HG03460 (cell line): ENCODE data around the gene ATF1.
"Not testable (repeated sequence)": the region's sequence is repeated elsewhere in the genome, so short reads cannot be mapped to it uniquely, and the experiment has no call there.

ENCODE experiments used
- ATAC-seq: cut with Tn5 transposase; IDR thresholded peaks from one replicate; pipeline ENCODE4 v1.9.1; 2021; ENCODE audit not compliant: unreplicated experiment

Gene ATF1

GRCh38 chr12:50790081-50790480, 26.2 kb downstream of the ATF1 start:
- ATAC-seq, result no peak

- no peak for ATAC-seq
Observed at GRCh38 chr12:50799908-50800307, 36.0 kb downstream of the ATF1 start.

- no peak for ATAC-seq
Observed at GRCh38 chr12:50803230-50803875, 39.5 kb downstream of the ATF1 start.

GRCh38 chr12:50806176-50806575, 42.3 kb downstream of the ATF1 start:
- ATAC-seq, result no peak

- not testable (repeated sequence) for ATAC-seq
Observed at GRCh38 chr12:50809131-50809530, 45.2 kb downstream of the ATF1 start.

GRCh38 chr12:50814921-50815320, 51.0 kb downstream of the ATF1 start:
- not testable (repeated sequence) for ATAC-seq

GRCh38 chr12:50820177-50820576, 56.3 kb downstream of the ATF1 start:
- no peak for ATAC-seq

GRCh38 chr12:50822082-50822481, 58.2 kb downstream of the ATF1 start:
- no peak for ATAC-seq

GRCh38 chr12:50823724-50824123, 59.8 kb downstream of the ATF1 start:
- ATAC-seq, result not testable (repeated sequence)

GRCh38 chr12:50824914-50825313, 61.0 kb downstream of the ATF1 start:
- no peak for ATAC-seq

GRCh38 chr12:50825372-50825838, 61.5 kb downstream of the ATF1 start:
- no peak for ATAC-seq

- ATAC-seq, result no peak
Observed at GRCh38 chr12:50828121-50828520, 64.2 kb downstream of the ATF1 start.

- ATAC-seq, result no peak
Observed at GRCh38 chr12:50828886-50829285, 65.0 kb downstream of the ATF1 start.

GRCh38 chr12:50833801-50834200, 69.9 kb downstream of the ATF1 start:
- ATAC-seq, result not testable (repeated sequence)

- no peak for ATAC-seq
Observed at GRCh38 chr12:50839042-50839441, 75.1 kb downstream of the ATF1 start.

GRCh38 chr12:50840809-50841487, 77.0 kb downstream of the ATF1 start:
- no peak for ATAC-seq

- no peak for ATAC-seq
Observed at GRCh38 chr12:50841716-50842531, 78.0 kb downstream of the ATF1 start.

GRCh38 chr12:50842637-50843493, 79.0 kb downstream of the ATF1 start, which contains the start of gene TMPRSS12:
TMPRSS12 (plus strand) TSS chr12:50842926; CDS start chr12:50842965, 39 bp downstream.
- no peak for ATAC-seq

GRCh38 chr12:50845021-50845647, 81.2 kb downstream of the ATF1 start:
- ATAC-seq, result no peak

- ATAC-seq, result no peak
Observed at GRCh38 chr12:50848963-50849362, 85.1 kb downstream of the ATF1 start.
